Endothelial cell of umbilical vein (primary cell): ENCODE results near the gene PPIP5K1. TPM values are rescaled to one million over a fixed set of nuclear protein-coding genes. Genes with fewer than 3 reads are reported as not detected.

ENCODE experiments used
- BruUV-seq: library from RNA; stranded (reverse); fragments of 400-500 nt; replicated peaks from 2 replicates; lab custom pipeline; 2021; lab: Mats Ljungman, UMichigan
- CTCF ChIA-PET: fragments of 300-600, 350-600 bp; sonication (Branson Sonifier 250); formaldehyde crosslinking; loops from one replicate; lab custom pipeline; 2021; ENCODE audit warnings: antibody characterized with exemption, inconsistent platforms; lab: Charles Lee
- POLR2A ChIA-PET: fragments of 300-600, 350-600 bp; sonication (Branson Sonifier 250); formaldehyde crosslinking; loops from one replicate; lab custom pipeline; 2021; ENCODE audit warnings: antibody characterized with exemption, inconsistent platforms; lab: Charles Lee
- DNase-seq: peaks from one replicate; pipeline ENCODE4 v3.0.0-alpha.2; 2011; ENCODE audit warnings: low read depth, low spot score
- FAIRE-seq: peaks from 2 replicates; lab custom pipeline; 2011; peaks lifted over from hg19 to GRCh38; lab: Jason Lieb, UNC
- H2AFZ ChIP-seq: 2 replicates; pipeline ENCODE4 v1.6.0; 2012; ENCODE audit warnings: low read depth, low read length, control low read depth, inconsistent platforms
- H3K27ac ChIP-seq: 2 replicates; pipeline ENCODE4 v1.5.1; 2011; ENCODE audit warnings: low read depth, mild to moderate bottlenecking, control low read depth, low read length, moderate library complexity; ENCODE audit not compliant: insufficient read depth
- H3K27me3 ChIP-seq, 2 experiments: 2 replicates each; pipeline versions ENCODE4 v1.6.0 to v1.6.1; 2011; ENCODE audit warnings: low read length in 2 of 2, mixed read lengths in 1 of 2; ENCODE audit not compliant: control insufficient read depth in 2 of 2, insufficient read depth in 2 of 2
- H3K36me3 ChIP-seq, 2 experiments: 2 replicates in 1 of 2; 3 replicates in 1 of 2; pipeline ENCODE4 v1.5.1; 2011; ENCODE audit warnings: low read length in 2 of 2, mild to moderate bottlenecking in 1 of 2, moderate library complexity in 1 of 2; ENCODE audit not compliant: control insufficient read depth in 2 of 2, insufficient read depth in 2 of 2; ENCODE audit errors: extremely low read depth in 1 of 2
- H3K4me1 ChIP-seq: 3 replicates; pipeline ENCODE4 v1.5.1; 2011; ENCODE audit warnings: mild to moderate bottlenecking, low read length; ENCODE audit not compliant: control insufficient read depth, insufficient read depth; ENCODE audit errors: extremely low read depth
- H3K4me2 ChIP-seq: 2 replicates; pipeline ENCODE4 v1.6.1; 2011; ENCODE audit warnings: low read length, control low read depth, mixed read lengths; ENCODE audit not compliant: insufficient read depth
- H3K4me3 ChIP-seq, 3 experiments: fragments of 200-600 bp in 1 of 3; sonication (generic), shearing (Covaris generic) in 1 of 3; replicated peaks in 1 of 3; 2 replicates each; pipeline ENCODE4 v1.5.1; 2011 to 2016; ENCODE audit warnings: control low read depth in 3 of 3, low read length in 3 of 3, mild to moderate bottlenecking in 2 of 3, inconsistent platforms in 1 of 3, low read depth in 1 of 3, moderate library complexity in 1 of 3; ENCODE audit not compliant: insufficient read depth in 1 of 3
- H3K79me2 ChIP-seq: 2 replicates; pipeline ENCODE4 v1.6.0; 2012; ENCODE audit warnings: low read length, inconsistent platforms; ENCODE audit not compliant: control insufficient read depth, insufficient read depth
- H3K9ac ChIP-seq: replicated peaks from 2 replicates; pipeline ENCODE3; 2011; ENCODE audit warnings: low read length, control low read depth; ENCODE audit not compliant: insufficient read depth; ENCODE audit errors: extremely low read depth
- H3K9me1 ChIP-seq: replicated peaks from 3 replicates; pipeline ENCODE4 v1.6.0; 2011; ENCODE audit warnings: mild to moderate bottlenecking, low read length; ENCODE audit not compliant: control insufficient read depth, insufficient read depth; ENCODE audit errors: extremely low read depth
- H3K9me3 ChIP-seq: replicated peaks from 2 replicates; pipeline ENCODE4 v1.5.1; 2012; ENCODE audit warnings: low read length, inconsistent platforms; ENCODE audit not compliant: control insufficient read depth, insufficient read depth
- H4K20me1 ChIP-seq: replicated peaks from 2 replicates; pipeline ENCODE3; 2011; ENCODE audit warnings: mild to moderate bottlenecking, low read length; ENCODE audit not compliant: control insufficient read depth, insufficient read depth; ENCODE audit errors: extremely low read depth
- CTCF ChIP-seq, 2 donors: IDR thresholded peaks; 1 replicate in 1 of 2; 2 replicates in 1 of 2; pipeline ENCODE4 v1.5.1; 2011; ENCODE audit warnings: low read length in 2 of 2, mild to moderate bottlenecking in 2 of 2, moderate library complexity in 2 of 2, control low read depth in 1 of 2, inconsistent platforms in 1 of 2, low read depth in 1 of 2; ENCODE audit not compliant: insufficient read depth in 1 of 2; ENCODE audit errors: extremely low read depth in 1 of 2
- FOS ChIP-seq: IDR thresholded peaks from 2 replicates; pipeline ENCODE4 v1.6.1; 2011; ENCODE audit warnings: mild to moderate bottlenecking, low read length, moderate library complexity, borderline replicate concordance; ENCODE audit not compliant: insufficient read depth
- GATA2 ChIP-seq: IDR thresholded peaks from 2 replicates; pipeline ENCODE4 v1.7.0; 2011; ENCODE audit warnings: low read depth, mild to moderate bottlenecking, moderate library complexity, mixed read lengths, low read length; ENCODE audit not compliant: insufficient read length, insufficient read depth
- JUN ChIP-seq: IDR thresholded peaks from 2 replicates; pipeline ENCODE4 v1.6.1; 2011; ENCODE audit warnings: borderline replicate concordance, low read depth; ENCODE audit not compliant: insufficient read length, insufficient read depth
- POLR2A ChIP-seq: IDR thresholded peaks from 2 replicates; pipeline ENCODE4 v1.6.1; 2012; ENCODE audit warnings: low read depth, mild to moderate bottlenecking, control low read depth, low read length
- POLR2AphosphoS5 ChIP-seq: IDR thresholded peaks from 2 replicates; pipeline ENCODE4 v1.6.1; 2012; ENCODE audit warnings: low read depth, mild to moderate bottlenecking, control low read depth, low read length, moderate library complexity; ENCODE audit not compliant: insufficient read depth
- dilution Hi-C: fragments of 300-500 bp; cut with MboI; formaldehyde crosslinking; loops from one replicate; pipeline ENCODE4 v1.15.0; 2019; ENCODE audit warnings: low sequenced_read_pairs; ENCODE audit not compliant: extremely low pct_ligation_motif_present
- intact Hi-C: fragments of 100-400 bp; cut with micrococcal nuclease; formaldehyde crosslinking; loops from one replicate; pipeline ENCODE4 v1.10.0; 2022
- polyA plus RNA-seq, 4 experiments: library from polyadenylated mRNA; depleted of rRNA in 3 of 4; stranded (reverse) in 3 of 4; unstranded in 1 of 4; fragments of >200 nt; gene quantifications; 2 replicates each; pipeline versions ENCODE4 v1.2.1 to v1.2.3, GENCODE V29; 2011 to 2012; ENCODE audit warnings: missing spikeins in 1 of 4
- total RNA-seq: library from RNA; stranded (reverse); gene quantifications from 2 replicates; pipeline ENCODE4 v1.2.3, GENCODE V29; 2021
- TF ChIP-seq, protein P1 (sequence below): IDR thresholded peaks from 2 replicates; pipeline ENCODE4 v1.6.1; 2011; ENCODE audit not compliant: insufficient read depth, insufficient read length

PPIP5K1 gene
- total and polyA plus RNA-seq, 2 donors (not counting 3 experiments of a cell fraction or from before 2014, with no cell fraction given) = 22.2 to 35.3 TPM

GRCh38 chr15:43513550-43513949, 76.5 kb downstream of the PPIP5K1 start:
- intact Hi-C loops = loop anchor here (10.0 kb wide), 1 partner anchor 231 kb away; the partner anchor contains the start of gene PDIA3
- CTCF ChIA-PET = interaction anchor here (0.8 to 6.6 kb wide), 14 partner anchors 10 to 76 kb away, joined by 3 to 101 read pairs (median 9); no protein-coding TSS in a partner anchor
- POLR2A ChIA-PET = no interaction called here
- Histone ChIP-seq H3K79me2 (no peaks in the 10 kb centered on the region), H3K36me3 (no peaks in the 10 kb centered on the region), H3K9ac (no peak overlapping the region), H3K4me2 (peak overlapping the region; percentile 12), H2AFZ (peak overlapping the region; percentile 85), H3K9me1 (no peaks in the 10 kb centered on the region), H3K9me3 (no peaks in the 10 kb centered on the region), H3K4me1 (peaks cover 34% of the 10 kb centered on the region), H3K4me3 (no peak overlapping the region), H3K27me3 (peaks cover 0 to 6% of the 10 kb centered on the region in 2 experiments), H4K20me1 (no peaks in the 10 kb centered on the region), H3K27ac (peak overlapping the region; percentile 34)
- dilution Hi-C loops = no loop called here
- TF ChIP-seq FOS (peak; percentile 34), JUN (no peak)
- DNase-seq (no peak), FAIRE-seq (peak; percentile 73)
- no TSS peak for BruUV-seq

DNA sequence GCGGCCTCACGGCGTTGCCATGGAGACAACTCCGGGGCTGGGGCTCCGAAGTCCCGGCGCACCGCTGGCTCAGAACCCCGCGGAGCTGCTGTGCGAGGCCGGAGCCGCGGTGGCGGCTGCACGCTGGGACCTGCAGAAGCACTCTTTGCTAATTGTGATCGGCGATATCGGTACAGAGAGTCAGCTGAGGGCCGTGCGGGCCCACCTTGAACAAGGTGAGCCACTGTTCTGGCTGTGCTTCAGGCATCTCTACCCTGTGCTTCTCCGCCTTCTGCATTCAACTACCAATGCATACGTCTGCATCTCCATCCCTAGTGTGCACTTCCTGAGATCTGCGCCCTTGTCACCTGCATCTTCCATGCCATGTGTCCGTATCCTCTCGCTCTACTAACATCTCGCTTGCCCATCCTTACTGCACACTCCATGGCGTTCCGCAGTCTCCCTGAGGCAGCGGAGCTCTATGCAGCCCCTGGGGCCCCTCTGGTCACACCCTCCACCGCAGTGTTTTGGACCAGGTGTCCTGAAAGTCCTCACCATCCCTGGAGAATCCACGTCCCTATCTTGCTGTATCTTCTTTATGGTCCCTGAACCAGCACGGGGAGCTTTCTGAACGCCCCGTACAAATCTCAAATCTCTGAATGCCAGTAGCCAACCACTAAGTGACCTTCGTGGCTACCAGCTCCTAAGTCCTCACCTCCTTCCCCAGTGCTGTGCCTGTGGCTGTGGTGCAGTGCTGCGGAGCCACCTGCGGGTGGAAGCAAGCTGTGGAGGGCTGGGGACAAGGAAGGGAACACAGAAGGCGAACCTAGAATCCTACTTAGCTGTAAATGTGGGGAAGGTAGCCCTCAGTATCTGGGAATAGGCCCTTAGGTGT, 78.8 kb downstream of the PPIP5K1 start:
- BruUV-seq = no TSS peak
- no peak overlapping the region for H3K9ac ChIP-seq
- DNase-seq = no peak
- no peak for TF ChIP-seq FOS
- no peak for TF ChIP-seq GATA2
- TF ChIP-seq POLR2A = no peak
- no peak for TF ChIP-seq CTCF (IDR thresholded peaks at IDR 0.05; ENCODE audit: extremely low read depth in 1 of 2, insufficient read depth in 1 of 2, low read depth in 1 of 2, low read length in 2 of 2)
- TF ChIP-seq POLR2AphosphoS5 = no peak
- TF ChIP-seq, protein P1, sequence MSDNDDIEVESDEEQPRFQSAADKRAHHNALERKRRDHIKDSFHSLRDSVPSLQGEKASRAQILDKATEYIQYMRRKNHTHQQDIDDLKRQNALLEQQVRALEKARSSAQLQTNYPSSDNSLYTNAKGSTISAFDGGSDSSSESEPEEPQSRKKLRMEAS = peak; percentile 0
- peak overlapping the region; percentile 77 for H3K4me2 ChIP-seq
- dilution Hi-C loops = no loop called here
- H3K79me2 ChIP-seq = no peaks in the 10 kb centered on the region
- ChIA-PET POLR2A (interaction anchor here (0.6 to 1.7 kb wide), 3 partner anchors 12 to 633 kb away, joined by 3 to 6 read pairs (median 3); partner anchors contain the start of gene TP53BP1), CTCF (interaction anchor here (0.9 to 6.6 kb wide), 12 partner anchors 10 to 307 kb away, joined by 3 to 101 read pairs (median 6); partner anchors contain the start of genes ELL3 and TP53BP1)
- peak overlapping the region; percentile 93 for H2AFZ ChIP-seq
- H3K27ac ChIP-seq = no peak overlapping the region
- H3K9me3 ChIP-seq = no peaks in the 10 kb centered on the region
- no peaks in the 10 kb centered on the region for H3K9me1 ChIP-seq
- peaks cover 27% of the 10 kb centered on the region for H3K4me1 ChIP-seq
- H3K36me3 ChIP-seq = no peaks in the 10 kb centered on the region
- H3K4me3 ChIP-seq = peak overlapping the region; percentile 9 to 64 (median 37)
- intact Hi-C loops = loop anchor here (2.0 to 10.0 kb wide), 2 partner anchors 28 to 234 kb away; partner anchors contain the start of gene PDIA3
- H3K27me3 ChIP-seq = no peaks in the 10 kb centered on the region
- no peaks in the 10 kb centered on the region for H4K20me1 ChIP-seq
- FAIRE-seq = no peak
